HepG2 (cell line): ENCODE measurements around the gene PDSS2. TPM values are rescaled to one million over a fixed set of nuclear protein-coding genes. Genes with fewer than 3 reads are reported as not detected.

Experiments
- BRD4 ChIP-seq: sonication (generic); formaldehyde crosslinking; IDR thresholded peaks from 2 replicates; pipeline ENCODE4 v1.4.0; 2020; ENCODE audit warnings: missing genetic modification reagents
- CREB3 ChIP-seq: sonication (generic); formaldehyde crosslinking; IDR thresholded peaks from 2 replicates; pipeline ENCODE4 v1.5.0; 2020; ENCODE audit warnings: missing genetic modification reagents
- ETS1 ChIP-seq: sonication (generic); formaldehyde crosslinking; IDR thresholded peaks from 2 replicates; pipeline ENCODE4 v1.4.0; 2020; ENCODE audit warnings: missing genetic modification reagents
- ETV6 ChIP-seq: sonication (generic); formaldehyde crosslinking; conservative IDR thresholded peaks from 2 replicates; pipeline ENCODE4 v1.4.0; 2020; ENCODE audit warnings: missing genetic modification reagents
- FOXA3 ChIP-seq: IDR thresholded peaks from 2 replicates; pipeline ENCODE4 v1.6.1; 2016; ENCODE audit warnings: missing genetic modification reagents, missing compliant biosample characterization
- FOXM1 ChIP-seq: sonication (generic); formaldehyde crosslinking; IDR thresholded peaks from 2 replicates; pipeline ENCODE4 v1.5.0; 2020; ENCODE audit warnings: missing genetic modification reagents
- GLMP ChIP-seq: sonication (generic); formaldehyde crosslinking; IDR thresholded peaks from 2 replicates; pipeline ENCODE4 v1.9.0; 2021; ENCODE audit warnings: missing genetic modification reagents, mild to moderate bottlenecking, borderline replicate concordance
- IRF2 ChIP-seq: IDR thresholded peaks from 2 replicates; pipeline ENCODE4 v1.6.1; 2018; ENCODE audit warnings: missing genetic modification reagents, missing compliant biosample characterization
- IRF9 ChIP-seq: sonication (generic); formaldehyde crosslinking; IDR thresholded peaks from 2 replicates; pipeline ENCODE4 v1.8.0; 2022; ENCODE audit warnings: missing genetic modification reagents, mild to moderate bottlenecking, borderline replicate concordance
- KDM5B ChIP-seq: sonication (generic); formaldehyde crosslinking; IDR thresholded peaks from 2 replicates; pipeline ENCODE4 v1.4.0; 2020; ENCODE audit warnings: missing genetic modification reagents, mild to moderate bottlenecking, borderline replicate concordance
- MED1 ChIP-seq: sonication (generic); formaldehyde crosslinking; IDR thresholded peaks from 2 replicates; pipeline ENCODE4 v1.4.0; 2020; ENCODE audit warnings: missing genetic modification reagents
- ONECUT2 ChIP-seq: sonication (generic); formaldehyde crosslinking; IDR thresholded peaks from 2 replicates; pipeline ENCODE4 v1.4.0; 2020; ENCODE audit warnings: missing genetic modification reagents
- RXRA ChIP-seq: sonication (generic); formaldehyde crosslinking; IDR thresholded peaks from 2 replicates; pipeline ENCODE4 v1.5.1; 2020; ENCODE audit warnings: missing genetic modification reagents
- SP140L ChIP-seq: sonication (generic); formaldehyde crosslinking; IDR thresholded peaks from 2 replicates; pipeline ENCODE4 v1.4.0; 2020; ENCODE audit warnings: missing genetic modification reagents, borderline replicate concordance
- ZNF530 ChIP-seq: sonication (generic); formaldehyde crosslinking; IDR thresholded peaks from 2 replicates; pipeline ENCODE4 v1.5.0; 2020; ENCODE audit warnings: low read depth, mild to moderate bottlenecking, missing genetic modification reagents
- ZNF547 ChIP-seq: sonication (generic); formaldehyde crosslinking; IDR thresholded peaks from 2 replicates; pipeline ENCODE4 v1.5.1; 2020; ENCODE audit warnings: mild to moderate bottlenecking, missing genetic modification reagents
- ZNF687 ChIP-seq: sonication (generic); formaldehyde crosslinking; IDR thresholded peaks from 2 replicates; pipeline ENCODE4 v1.5.1; 2020; ENCODE audit warnings: mild to moderate bottlenecking, missing genetic modification reagents, moderate library complexity
- ZNF800 ChIP-seq: sonication (generic); formaldehyde crosslinking; IDR thresholded peaks from 2 replicates; pipeline ENCODE4 v1.4.0; 2020; ENCODE audit warnings: missing genetic modification reagents
- ZNF839 ChIP-seq: sonication (generic); formaldehyde crosslinking; IDR thresholded peaks from 2 replicates; pipeline ENCODE4 v1.4.0; 2020; ENCODE audit warnings: missing genetic modification reagents, mild to moderate bottlenecking, borderline replicate concordance
- polyA plus RNA-seq, 8 experiments: library from polyadenylated mRNA; depleted of rRNA in 3 of 8; stranded (reverse) in 7 of 8; unstranded in 1 of 8; fragments of >200 nt; fragmentation: Illumina TruSeq in 4 of 8; extraction: Trizol in 4 of 8; gene quantifications; 2 replicates each; pipeline versions ENCODE4 v1.2.1 to v1.2.3, GENCODE V29; 2011 to 2016; ENCODE audit warnings: low read depth in 4 of 8, missing spikeins in 1 of 8, mixed read lengths in 1 of 8; ENCODE audit not compliant: insufficient read depth in 1 of 8
- total RNA-seq, 5 experiments: library from RNA; depleted of rRNA; stranded (reverse); fragments of >200 nt; fragmentation: Illumina TruSeq; extraction: Trizol; gene quantifications; 2 replicates each; pipeline ENCODE4 v1.2.3, GENCODE V29; 2016; ENCODE audit warnings: low read depth in 1 of 5

The PDSS2 gene
- total and polyA plus RNA-seq, 2 of the 13 experiments (the other 11 are each of a cell fraction or from before 2014, with no cell fraction given), result 16.2 to 17.0 TPM

GRCh38 chr6:107361753-107362604 is 97.4 kb downstream of the PDSS2 start (continued):
- TF ChIP-seq ZNF800 (CRISPR knock-in tag) (no peak), ONECUT2 (CRISPR knock-in tag) (no peak), ETS1 (no peak), IRF9 (no peak), ETV6 (CRISPR knock-in tag) (no peak), ZNF530 (CRISPR knock-in tag) (no peak), ZNF547 (CRISPR knock-in tag) (0 out of 2 replicates have a peak, but pooled peaks have one; percentile 23), ZNF839 (CRISPR knock-in tag) (no peak), FOXM1 (CRISPR knock-in tag) (no peak), FOXA3 (CRISPR knock-in tag) (peak; percentile 37; the same call in 1 of the 2 replicates), CREB3 (CRISPR knock-in tag) (no peak), RXRA (CRISPR knock-in tag) (peak; percentile 56; the same call in 1 of the 2 replicates), IRF2 (CRISPR knock-in tag) (peak; percentile 55; the same call in 1 of the 2 replicates), BRD4 (no peak), KDM5B (no peak), MED1 (CRISPR knock-in tag) (no peak; the same call in 1 of the 2 replicates), GLMP (CRISPR knock-in tag) (no peak), SP140L (CRISPR knock-in tag) (no peak), ZNF687 (CRISPR knock-in tag) (no peak)
